GM19043 (cell line): ENCODE measurements around the gene TMEM179B.

Experiments
- ATAC-seq: cut with Tn5 transposase; IDR thresholded peaks from one replicate; pipeline ENCODE4 v1.9.1; 2021; ENCODE audit warnings: low read depth; ENCODE audit not compliant: unreplicated experiment

Gene TMEM179B

DNA sequence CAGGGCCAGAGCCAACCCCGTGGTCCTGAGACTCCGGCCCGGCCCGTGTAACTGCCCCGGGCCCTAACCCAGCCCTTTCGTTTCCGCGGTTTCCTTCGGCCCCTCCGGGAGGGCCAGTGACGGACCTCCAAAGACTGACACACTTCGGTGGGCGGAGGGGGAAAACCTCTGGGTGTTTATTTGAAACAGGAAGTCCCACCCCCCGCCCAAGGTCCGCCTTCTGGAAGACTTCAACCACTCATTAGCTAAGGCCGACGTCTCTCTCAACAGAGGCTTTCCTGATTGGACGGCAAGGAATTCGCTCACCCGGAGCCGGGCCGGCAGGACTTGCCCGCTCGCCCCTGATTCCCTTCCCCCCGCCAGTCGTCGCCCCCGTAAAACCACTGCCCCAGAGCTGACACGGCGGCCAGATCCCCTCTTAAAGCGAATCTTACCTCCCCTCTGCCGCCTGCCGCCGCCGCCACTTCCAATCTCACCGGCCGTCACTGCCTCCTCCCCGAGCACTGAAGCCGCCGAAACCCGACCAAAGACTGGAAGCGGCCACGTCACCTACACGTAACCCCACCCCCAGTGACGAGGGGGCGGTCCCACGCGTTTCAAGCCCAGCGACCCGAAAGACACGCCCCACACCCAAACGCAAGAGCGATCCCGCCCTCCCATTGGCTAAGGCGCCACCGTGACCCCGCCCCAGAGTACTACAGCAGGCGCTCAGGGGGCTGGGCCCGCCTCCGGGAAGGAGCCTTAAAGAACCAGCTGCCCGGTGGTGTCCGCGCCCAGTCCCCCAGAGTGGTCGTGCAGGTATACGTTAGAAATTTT is 44.5 kb downstream of the TMEM179B start, which contains the start of gene STX5:
Gene STX5 (minus strand): TSS at position 532 of the 816 bp plus-strand sequence. CDS start 808 bp downstream, outside the sequence.
- peak; percentile 79 for ATAC-seq

DNA sequence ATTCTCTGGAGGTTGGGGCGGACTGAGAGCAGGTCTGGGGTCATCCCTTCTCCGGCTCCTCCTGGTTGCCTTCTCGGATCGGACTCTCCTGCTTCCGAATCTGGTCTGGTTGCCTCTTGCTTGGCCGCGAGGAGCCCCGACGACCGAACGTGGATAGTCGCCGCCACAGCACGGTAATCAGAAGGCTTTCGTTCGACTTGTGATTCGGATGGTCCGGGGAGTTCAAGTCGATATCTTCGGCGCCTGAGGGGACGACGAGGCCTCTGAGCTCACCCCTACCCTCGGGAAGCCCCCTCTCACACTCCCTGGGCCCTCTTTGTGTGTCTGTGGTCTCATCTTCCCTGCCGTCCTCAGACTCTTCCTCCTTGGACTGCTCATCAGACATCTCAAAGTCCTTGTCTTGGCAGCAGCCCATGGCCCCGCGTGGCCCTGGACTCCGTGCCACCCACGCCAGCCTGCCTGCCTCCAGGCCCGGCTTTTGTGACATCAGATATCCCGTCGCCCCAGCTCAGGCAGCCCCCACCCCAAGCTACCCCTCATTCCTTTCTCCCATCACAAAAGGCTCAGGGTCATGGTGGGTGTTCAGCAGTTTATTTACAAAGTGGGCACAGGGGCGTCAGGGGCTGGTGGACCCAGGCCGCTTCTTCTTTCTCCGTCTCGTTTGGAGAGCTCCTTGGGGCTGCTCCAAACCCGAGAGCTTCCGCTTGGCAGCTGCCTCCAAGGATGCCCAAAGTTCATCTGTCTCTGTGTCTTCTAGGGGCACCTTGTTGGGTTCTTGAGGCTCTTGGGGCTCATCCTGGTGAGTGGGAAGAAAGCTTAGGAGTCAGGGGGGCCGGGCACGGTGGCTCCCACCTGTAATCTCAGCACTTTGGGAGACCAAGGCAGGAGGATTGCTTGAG is 45.4 kb downstream of the TMEM179B start, which contains the start of gene TEX54:
Gene TEX54 (minus strand): TSS at position 506 of the 899 bp plus-strand sequence.
- peak; percentile 9 for ATAC-seq

DNA sequence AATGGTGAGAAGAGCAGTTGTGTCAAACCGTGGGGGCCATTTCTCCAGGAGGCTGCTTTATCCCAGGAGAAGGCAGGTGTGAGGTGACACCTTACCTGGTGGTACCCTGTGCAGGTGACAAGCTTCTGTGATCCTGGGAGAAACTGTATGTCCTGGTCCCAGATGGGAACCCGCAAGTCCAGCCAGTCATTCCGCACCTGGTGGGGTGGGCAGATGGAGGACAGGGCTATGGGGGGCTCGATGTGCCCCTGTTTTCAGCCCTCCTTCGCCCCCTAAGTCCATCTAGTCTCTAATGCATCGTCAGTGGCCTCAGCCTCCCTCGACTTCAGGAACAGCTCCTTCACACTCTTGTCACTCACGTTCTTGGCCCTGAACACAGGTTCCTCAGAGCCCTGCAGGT is 48.1 kb downstream of the TMEM179B start:
- ATAC-seq: no peak

DNA sequence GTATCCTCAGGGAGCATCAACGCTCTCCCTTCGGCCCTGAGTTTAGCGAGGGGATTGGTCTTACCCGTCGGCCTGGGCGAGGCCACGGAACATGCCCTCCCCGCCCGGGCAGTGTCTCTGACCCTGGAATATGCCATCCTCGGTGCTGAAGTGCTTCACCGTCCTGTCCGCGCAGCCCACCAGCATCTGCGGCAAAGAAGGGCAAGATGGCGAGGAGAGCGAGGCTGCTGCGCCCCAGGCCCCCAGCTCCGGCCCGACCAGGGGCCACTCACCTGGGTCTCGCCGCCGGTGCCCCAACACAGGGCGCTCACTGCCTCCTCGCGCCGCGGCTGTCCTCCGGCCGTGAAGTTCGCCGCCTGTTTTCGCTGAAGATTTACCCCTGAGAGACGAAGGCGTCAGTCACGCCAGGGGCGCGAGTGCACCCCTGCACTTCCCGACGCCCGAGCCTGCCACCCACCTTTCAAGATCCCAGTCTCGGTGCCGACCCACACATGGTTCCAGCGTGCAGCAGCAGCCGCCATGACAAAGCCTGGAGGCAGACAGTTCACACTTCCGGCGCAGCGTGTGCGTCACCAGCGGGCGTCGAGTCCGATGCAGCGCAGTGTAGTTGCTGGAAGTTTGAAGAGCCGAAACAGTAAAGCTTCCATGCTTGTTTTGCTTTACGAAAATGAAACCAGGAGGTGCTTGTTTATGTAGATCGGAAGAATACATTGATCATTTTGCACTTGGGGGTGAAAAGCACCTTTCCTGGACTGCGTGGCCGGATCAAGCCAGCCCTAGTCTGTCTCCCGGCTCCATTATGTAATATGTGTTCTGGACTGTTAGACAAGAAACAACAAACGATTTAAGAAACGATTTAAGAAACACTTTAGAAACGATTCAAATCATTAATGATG is 52.1 kb downstream of the TMEM179B start, which contains the start of gene WDR74:
Gene WDR74 (minus strand): TSS at position 541 of the 896 bp plus-strand sequence. CDS start 20 bp downstream, at position 521.
- ATAC-seq: peak; percentile 41
